ENCODE data around the gene IER5L.
A peak's percentile ranks its signal among the peaks of the same experiment; 100 is the strongest.

GRCh38 chr9:129138476-129139232, 39.4 kb downstream of the IER5L start:
- no peak for TF ChIP-seq CTCF (IDR thresholded peaks at IDR 0.05)
- TF ChIP-seq EP300 (IDR thresholded peaks at IDR 0.05; ENCODE audit: borderline replicate concordance in 1 of 2, low read depth in 1 of 2, low read length in 1 of 2): 0 out of 4 replicates have a peak, but pooled peaks of 1 of the 2 experiments have one; percentile 4
- no peak for TF ChIP-seq MXI1 (IDR thresholded peaks at IDR 0.05; ENCODE audit: low read depth, low read length)

All from SK-N-SH (cell line).